HCT116 (cell line): ENCODE results near the gene CAPN15. TPM values are rescaled to one million over a fixed set of nuclear protein-coding genes. Genes with fewer than 3 reads are reported as not detected.

Source experiments
- ATAC-seq: fragments of 200-7000 bp; cut with Tn5 transposase; 2 replicates; pipeline ENCODE4 v1.9.1; 2020; ENCODE audit warnings: mild to moderate bottlenecking, moderate library complexity
- BruUV-seq: library from RNA; stranded (reverse); fragments of 400-500 nt; replicated peaks from 2 replicates; lab custom pipeline; 2021; lab: Mats Ljungman, UMichigan
- CTCF ChIA-PET: fragments of 300-600 bp; sonication (Branson Sonifier 250); formaldehyde crosslinking; loops from one replicate; lab custom pipeline; 2021; ENCODE audit warnings: antibody characterized with exemption; lab: Charles Lee
- POLR2A ChIA-PET: fragments of 300-600, 350-600 bp; sonication (Branson Sonifier 250); formaldehyde crosslinking; loops from one replicate; lab custom pipeline; 2021; ENCODE audit warnings: antibody characterized with exemption; lab: Charles Lee
- RAD21 ChIA-PET, 2 experiments: fragments of 300-600 bp; sonication (Branson Sonifier 250); formaldehyde crosslinking; loops; one replicate each; lab custom pipeline; 2023; ENCODE audit warnings: low total read pairs in 2 of 2; ENCODE audit not compliant: uncharacterized antibody in 2 of 2, unreplicated experiment in 2 of 2, low non-redundant PET in 1 of 2; lab: Charles Lee
- DNase-seq: peaks from one replicate; pipeline ENCODE4 v3.0.0-alpha.2; 2010; ENCODE audit warnings: low read depth, low spot score
- H2AFZ ChIP-seq: fragments of 200-600 bp; shearing (Covaris generic), sonication (generic); 2 replicates; pipeline ENCODE4 v1.6.1; 2017; ENCODE audit warnings: low read depth, mixed run types, mixed read lengths, antibody characterized with exemption, low read length; ENCODE audit not compliant: poor library complexity, severe bottlenecking
- H3K27ac ChIP-seq: 2 replicates; pipeline ENCODE4 v1.5.1; 2012; ENCODE audit warnings: low read depth, low read length
- H3K27me3 ChIP-seq: fragments of 200-600 bp; sonication (generic); 2 replicates; pipeline ENCODE4 v1.6.1; 2016; ENCODE audit warnings: mixed run types, low read length, mixed read lengths; ENCODE audit not compliant: insufficient read depth
- H3K36me3 ChIP-seq, 2 experiments: fragments of 200-500 bp in 1 of 2; fragments of 200-600 bp in 1 of 2; sonication (Bioruptor generic) in 1 of 2; sonication (generic) in 1 of 2; 2 replicates each; pipeline versions ENCODE4 v1.5.1 to v1.6.1; 2014 to 2016; ENCODE audit warnings: low read length in 2 of 2, inconsistent platforms in 1 of 2, mixed read lengths in 1 of 2, mixed run types in 1 of 2; ENCODE audit not compliant: insufficient read depth in 2 of 2, control insufficient read depth in 1 of 2
- H3K4me1 ChIP-seq, 2 experiments: fragments of 200-600 bp in 1 of 2; sonication (generic) in 1 of 2; 2 replicates each; pipeline versions ENCODE4 v1.5.1 to v1.6.1; 2012 to 2017; ENCODE audit warnings: low read length in 2 of 2, inconsistent platforms in 1 of 2, mild to moderate bottlenecking in 1 of 2, mixed read lengths in 1 of 2, mixed run types in 1 of 2, moderate library complexity in 1 of 2; ENCODE audit not compliant: insufficient read depth in 2 of 2, control insufficient read depth in 1 of 2
- H3K4me2 ChIP-seq: fragments of 200-600 bp; sonication (generic); 2 replicates; pipeline ENCODE4 v1.6.1; 2017; ENCODE audit warnings: mixed run types, low read length, mixed read lengths
- H3K4me3 ChIP-seq, 2 experiments: fragments of 200-600 bp in 1 of 2; sonication (generic) in 1 of 2; replicated peaks in 1 of 2; 2 replicates each; pipeline ENCODE4 v1.5.1; 2011 to 2016; ENCODE audit warnings: low read length in 2 of 2, control low read depth in 1 of 2, low read depth in 1 of 2, mild to moderate bottlenecking in 1 of 2, mixed read lengths in 1 of 2, mixed run types in 1 of 2
- H3K79me2 ChIP-seq: fragments of 200-600 bp; sonication (generic); 2 replicates; pipeline ENCODE4 v1.6.1; 2017; ENCODE audit warnings: mild to moderate bottlenecking, mixed run types, low read length, moderate library complexity, mixed read lengths; ENCODE audit not compliant: insufficient read depth
- H3K9ac ChIP-seq: fragments of 200-600 bp; sonication (generic); 2 replicates; pipeline ENCODE4 v1.6.1; 2016; ENCODE audit warnings: low read length, mixed read lengths
- H3K9me2 ChIP-seq: fragments of 200-600 bp; sonication (generic), shearing (Covaris generic); 2 replicates; pipeline ENCODE4 v1.6.1; 2017; ENCODE audit warnings: mixed run types, mild to moderate bottlenecking, moderate library complexity; ENCODE audit not compliant: insufficient read depth
- H3K9me3 ChIP-seq, 2 experiments: fragments of 200-500 bp in 1 of 2; fragments of 200-600 bp in 1 of 2; sonication (Bioruptor generic) in 1 of 2; sonication (generic) in 1 of 2; 2 replicates each; pipeline ENCODE4 v1.6.1; 2014 to 2017; ENCODE audit warnings: low read length in 2 of 2, mixed read lengths in 2 of 2, inconsistent platforms in 1 of 2, low read depth in 1 of 2, mild to moderate bottlenecking in 1 of 2, mixed run types in 1 of 2, moderate library complexity in 1 of 2; ENCODE audit not compliant: control insufficient read depth in 1 of 2, insufficient read depth in 1 of 2
- H4K20me1 ChIP-seq: fragments of 200-600 bp; sonication (generic), shearing (Covaris generic); 2 replicates; pipeline ENCODE4 v1.6.1; 2017; ENCODE audit warnings: mixed run types, mild to moderate bottlenecking, moderate library complexity; ENCODE audit not compliant: insufficient read depth
- CBX3 ChIP-seq: IDR thresholded peaks from 2 replicates; pipeline ENCODE4 v1.6.1; 2012; ENCODE audit warnings: low read depth
- CEBPB ChIP-seq: IDR thresholded peaks from 2 replicates; pipeline ENCODE4 v1.6.1; 2012; ENCODE audit warnings: low read depth
- ELF1 ChIP-seq: IDR thresholded peaks from 2 replicates; pipeline ENCODE4 v1.6.1; 2012; ENCODE audit warnings: low read depth, borderline replicate concordance
- POLR2AphosphoS5 ChIP-seq: IDR thresholded peaks from 2 replicates; pipeline ENCODE4 v1.6.1; 2011; ENCODE audit warnings: mild to moderate bottlenecking, low read depth, low read length, moderate library complexity
- RAD21 ChIP-seq: IDR thresholded peaks from 2 replicates; pipeline ENCODE4 v1.6.1; 2012; ENCODE audit warnings: low read depth, mild to moderate bottlenecking
- REST ChIP-seq: IDR thresholded peaks from 2 replicates; pipeline ENCODE4 v1.6.1; 2012; ENCODE audit warnings: low read depth
- SP1 ChIP-seq: IDR thresholded peaks from 2 replicates; pipeline ENCODE4 v1.6.1; 2012; ENCODE audit warnings: low read depth
- SRF ChIP-seq: IDR thresholded peaks from 2 replicates; pipeline ENCODE4 v1.6.1; 2012; ENCODE audit warnings: low read depth
- TCF7L2 ChIP-seq: IDR thresholded peaks from 2 replicates; pipeline ENCODE4 v1.7.0; 2011; ENCODE audit warnings: borderline replicate concordance, inconsistent platforms; ENCODE audit not compliant: insufficient read depth, insufficient read length; ENCODE audit errors: extremely low read depth
- intact Hi-C: fragments of 100-400 bp; cut with micrococcal nuclease; formaldehyde crosslinking; loops from 2 replicates; pipeline ENCODE4 v1.10.0; 2022
- total RNA-seq: library from RNA; stranded (reverse); gene quantifications from one replicate; pipeline ENCODE4 v1.2.1, GENCODE V29; 2021; ENCODE audit not compliant: unreplicated experiment

CAPN15 gene
- total RNA-seq, 1 experiment from 2014 or later = 39.0 TPM

GRCh38 chr16:555528-556473, 28.3 kb downstream of the CAPN15 start:
- no peak overlapping the region for H3K9ac ChIP-seq
- H3K4me1 ChIP-seq = no peaks in the 10 kb centered on the region
- no peak for DNase-seq
- no peak overlapping the region for H3K4me2 ChIP-seq
- no peaks in the 10 kb centered on the region for H3K79me2 ChIP-seq
- no peaks in the 10 kb centered on the region for H3K9me3 ChIP-seq
- intact Hi-C loops = no loop called here
- no peaks in the 10 kb centered on the region for H3K36me3 ChIP-seq
- RAD21 ChIA-PET = no interaction called here
- no peak overlapping the region for H3K4me3 ChIP-seq
- no peaks in the 10 kb centered on the region for H4K20me1 ChIP-seq
- BruUV-seq = no TSS peak
- CTCF ChIA-PET = no interaction called here
- ATAC-seq = no peak; the same call in 1 of the 2 replicates
- no peak overlapping the region for H3K27ac ChIP-seq
- no peak for TF ChIP-seq ELF1
- TF ChIP-seq REST = no peak
- TF ChIP-seq POLR2AphosphoS5 = no peak
- TF ChIP-seq TCF7L2 = no peak
- TF ChIP-seq SRF = no peak
- no peak for TF ChIP-seq CEBPB
- no peak for TF ChIP-seq SP1
- no peak for TF ChIP-seq CBX3
- TF ChIP-seq RAD21 = no peak
- TF ChIP-seq, all 23 proteins: peak for 0
- POLR2A ChIA-PET = no interaction called here
- Histone ChIP-seq H2AFZ (no peak overlapping the region), H3K27me3 (no peaks in the 10 kb centered on the region), H3K9me2 (no peaks in the 10 kb centered on the region)
